Glutamatergic neuron (in vitro differentiated cells): ENCODE measurements around the gene SKAP2. TPM values are rescaled to one million over a fixed set of nuclear protein-coding genes. Genes with fewer than 3 reads are reported as not detected.

Experiments used
- DNase-seq: peaks from one replicate; pipeline ENCODE4 v3.0.0; 2022
- H3K27ac Mint-ChIP-seq: one replicate; pipeline ENCODE4 v1.8.0; 2020; ENCODE audit warnings: mild to moderate bottlenecking, mixed read lengths, inconsistent platforms; ENCODE audit not compliant: unreplicated experiment
- H3K27me3 Mint-ChIP-seq: one replicate; pipeline ENCODE4 v1.8.0; 2020; ENCODE audit warnings: mild to moderate bottlenecking, moderate library complexity, mixed read lengths, inconsistent platforms; ENCODE audit not compliant: unreplicated experiment
- H3K36me3 Mint-ChIP-seq: one replicate; pipeline ENCODE4 v1.8.0; 2020; ENCODE audit warnings: mild to moderate bottlenecking, mixed read lengths, inconsistent platforms; ENCODE audit not compliant: unreplicated experiment
- H3K4me1 Mint-ChIP-seq: one replicate; pipeline ENCODE4 v1.8.0; 2020; ENCODE audit warnings: mild to moderate bottlenecking, low read depth, mixed read lengths, inconsistent platforms; ENCODE audit not compliant: unreplicated experiment
- H3K4me3 Mint-ChIP-seq: one replicate; pipeline ENCODE4 v1.8.0; 2020; ENCODE audit warnings: mild to moderate bottlenecking, mixed read lengths, inconsistent platforms; ENCODE audit not compliant: unreplicated experiment
- H3K9me3 Mint-ChIP-seq: one replicate; pipeline ENCODE4 v1.8.0; 2020; ENCODE audit warnings: mild to moderate bottlenecking, moderate library complexity, mixed read lengths, inconsistent platforms; ENCODE audit not compliant: unreplicated experiment
- total RNA-seq: library from RNA; stranded (reverse); fragmentation: NEBNext Ultra II Directional; extraction: Animal tissue kit (Norgen Biotek cat#: 25700); gene quantifications from one replicate; pipeline ENCODE4 v1.2.1, GENCODE V29; 2021; ENCODE audit not compliant: unreplicated experiment
- TF ChIP-seq, protein P1 (sequence below): fragments of 200-600 bp; sonication (generic); IDR thresholded peaks from one replicate; pipeline ENCODE4 v1.5.0; 2021; ENCODE audit not compliant: partially characterized antibody, unreplicated experiment

The SKAP2 gene
- total RNA-seq, 1 donor from 2014 or later = 12.1 TPM

DNA sequence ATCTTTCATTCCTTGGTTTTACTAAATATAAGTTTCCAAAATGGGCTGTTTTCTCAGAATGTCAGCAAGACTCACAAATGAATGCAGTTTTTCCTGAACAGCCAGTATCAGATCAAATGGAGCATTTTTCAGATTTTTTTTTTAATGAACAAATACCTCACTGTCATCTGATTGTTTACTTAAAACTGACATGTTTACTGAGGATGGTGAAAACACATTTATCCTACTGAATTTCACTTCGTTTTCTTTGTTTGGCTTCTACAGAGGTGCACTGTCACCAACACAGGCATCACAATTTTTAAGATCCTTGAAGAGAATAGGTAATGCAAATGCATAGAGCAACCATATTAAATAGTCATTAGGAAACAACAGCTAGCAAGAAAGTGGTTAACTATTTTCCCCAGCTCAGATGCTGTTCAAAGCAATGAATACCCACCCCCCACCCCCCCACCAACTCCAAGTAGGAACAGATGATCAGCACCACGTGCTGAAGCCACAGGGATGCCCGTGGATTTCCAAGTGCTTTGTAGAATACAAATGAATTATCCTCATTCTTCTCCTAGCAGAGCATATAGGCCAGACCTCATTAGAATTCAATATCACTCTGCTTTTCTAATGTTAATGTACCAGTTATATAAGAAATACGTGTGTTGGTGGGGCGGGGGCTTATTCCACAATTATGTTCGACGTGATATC is 205.9 kb downstream of the SKAP2 start:
- peaks cover 4% of the 10 kb centered on the region for H3K27me3 Mint-ChIP-seq
- H3K9me3 Mint-ChIP-seq = peaks cover 2% of the 10 kb centered on the region
- peak overlapping the region; percentile 57 for H3K4me3 Mint-ChIP-seq
- H3K4me1 Mint-ChIP-seq = peaks cover 74% of the 10 kb centered on the region
- peak overlapping the region; percentile 96 for H3K27ac Mint-ChIP-seq
- TF ChIP-seq, protein P1, sequence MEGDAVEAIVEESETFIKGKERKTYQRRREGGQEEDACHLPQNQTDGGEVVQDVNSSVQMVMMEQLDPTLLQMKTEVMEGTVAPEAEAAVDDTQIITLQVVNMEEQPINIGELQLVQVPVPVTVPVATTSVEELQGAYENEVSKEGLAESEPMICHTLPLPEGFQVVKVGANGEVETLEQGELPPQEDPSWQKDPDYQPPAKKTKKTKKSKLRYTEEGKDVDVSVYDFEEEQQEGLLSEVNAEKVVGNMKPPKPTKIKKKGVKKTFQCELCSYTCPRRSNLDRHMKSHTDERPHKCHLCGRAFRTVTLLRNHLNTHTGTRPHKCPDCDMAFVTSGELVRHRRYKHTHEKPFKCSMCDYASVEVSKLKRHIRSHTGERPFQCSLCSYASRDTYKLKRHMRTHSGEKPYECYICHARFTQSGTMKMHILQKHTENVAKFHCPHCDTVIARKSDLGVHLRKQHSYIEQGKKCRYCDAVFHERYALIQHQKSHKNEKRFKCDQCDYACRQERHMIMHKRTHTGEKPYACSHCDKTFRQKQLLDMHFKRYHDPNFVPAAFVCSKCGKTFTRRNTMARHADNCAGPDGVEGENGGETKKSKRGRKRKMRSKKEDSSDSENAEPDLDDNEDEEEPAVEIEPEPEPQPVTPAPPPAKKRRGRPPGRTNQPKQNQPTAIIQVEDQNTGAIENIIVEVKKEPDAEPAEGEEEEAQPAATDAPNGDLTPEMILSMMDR = no peak
- peak; percentile 22 for DNase-seq
- H3K36me3 Mint-ChIP-seq = no peaks in the 10 kb centered on the region

DNA sequence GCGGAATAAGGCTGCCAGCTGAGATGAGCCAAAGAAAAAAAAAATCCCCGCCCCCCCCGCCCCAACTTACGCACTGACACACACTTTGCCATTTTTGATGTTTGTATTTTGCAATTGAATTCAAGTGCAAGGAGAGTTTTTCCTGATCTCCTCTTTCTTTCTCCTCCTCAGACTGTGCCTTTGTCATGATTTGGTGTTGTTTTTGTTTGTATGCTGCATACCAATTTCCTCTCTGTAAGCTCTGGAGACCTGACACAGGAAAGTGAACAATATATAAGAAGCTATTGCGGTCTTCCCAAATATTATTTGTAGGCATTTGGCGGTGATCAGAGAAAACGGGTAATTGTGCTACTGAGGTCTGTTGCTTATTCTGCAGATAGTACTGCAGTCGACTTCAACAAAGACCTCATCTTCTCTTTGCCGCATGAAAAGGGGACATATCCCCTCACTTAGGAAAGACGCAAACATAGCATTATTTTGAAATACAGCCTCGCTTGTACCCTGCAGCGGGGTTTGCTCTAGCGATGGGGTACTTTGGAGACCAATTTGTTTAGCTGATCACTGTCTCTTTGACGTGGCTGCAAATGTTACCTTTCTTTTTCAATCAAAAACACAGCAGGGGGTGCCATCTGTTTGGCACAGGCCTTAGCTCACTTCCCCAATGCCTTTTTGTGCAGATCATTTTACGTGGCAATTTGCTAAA is 206.6 kb downstream of the SKAP2 start:
- peaks cover 81% of the 10 kb centered on the region for H3K4me1 Mint-ChIP-seq
- no peaks in the 10 kb centered on the region for H3K36me3 Mint-ChIP-seq
- peak; percentile 44 for DNase-seq

DNA sequence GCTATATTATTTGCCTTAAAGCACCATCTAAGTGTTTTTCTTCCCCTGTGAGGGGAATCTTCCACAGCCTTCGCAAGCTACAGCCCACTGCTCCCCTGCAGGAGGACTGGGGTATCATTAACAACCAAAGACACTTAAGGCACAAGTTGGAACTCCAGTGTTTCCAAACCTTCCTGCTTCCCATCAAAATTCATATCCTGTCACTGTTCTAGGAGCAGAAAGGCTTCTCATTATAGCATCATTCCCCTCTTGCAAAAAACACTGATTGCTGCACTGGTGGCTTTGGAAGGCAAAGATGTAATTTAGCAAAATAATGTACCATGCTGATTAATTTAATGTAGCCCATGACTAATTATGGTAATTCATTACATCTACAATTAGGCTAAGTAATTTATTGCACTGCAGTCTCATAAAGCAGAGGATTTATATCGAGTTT is 207.2 kb downstream of the SKAP2 start:
- Mint-ChIP-seq H3K4me3 (peak overlapping the region; percentile 76), H3K36me3 (no peaks in the 10 kb centered on the region), H3K4me1 (peaks cover 77% of the 10 kb centered on the region), H3K9me3 (peaks cover 2% of the 10 kb centered on the region), H3K27ac (peak overlapping the region; percentile 96), H3K27me3 (peaks cover 4% of the 10 kb centered on the region)
- DNase-seq = peak; percentile 30
- TF ChIP-seq, protein P1 = peak; percentile 46

More for the DNA sequence above, 206.6 kb downstream of the SKAP2 start:
- Mint-ChIP-seq H3K27me3 (peaks cover 4% of the 10 kb centered on the region), H3K4me3 (peak overlapping the region; percentile 57), H3K27ac (peak overlapping the region; percentile 96), H3K9me3 (peaks cover 2% of the 10 kb centered on the region)
- TF ChIP-seq, protein P1 = no peak

DNA sequence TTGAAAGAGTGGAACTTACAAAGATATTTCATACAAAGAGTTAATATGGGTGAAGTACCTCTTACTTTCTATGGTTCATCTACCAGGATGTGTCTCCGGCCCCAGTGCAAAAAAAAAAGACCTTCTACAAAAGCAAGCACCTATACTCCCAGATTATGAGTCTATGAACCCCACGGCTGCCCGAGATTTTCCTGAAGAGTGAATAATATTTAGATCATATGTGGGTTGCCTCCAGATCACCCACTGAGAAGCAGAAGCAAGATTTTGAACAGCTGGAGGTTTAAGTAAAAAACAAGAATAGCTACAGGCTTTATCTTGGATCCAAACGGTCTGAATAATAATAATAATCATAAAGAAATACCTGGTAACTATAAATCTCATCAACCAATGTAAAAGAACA is 207.7 kb downstream of the SKAP2 start:
- Mint-ChIP-seq H3K4me1 (peaks cover 79% of the 10 kb centered on the region), H3K27me3 (peaks cover 4% of the 10 kb centered on the region), H3K27ac (peak overlapping the region; percentile 96), H3K4me3 (peak overlapping the region; percentile 39), H3K9me3 (peaks cover 2% of the 10 kb centered on the region), H3K36me3 (no peaks in the 10 kb centered on the region)
- TF ChIP-seq, protein P1 = no peak
- DNase-seq = no peak

DNA sequence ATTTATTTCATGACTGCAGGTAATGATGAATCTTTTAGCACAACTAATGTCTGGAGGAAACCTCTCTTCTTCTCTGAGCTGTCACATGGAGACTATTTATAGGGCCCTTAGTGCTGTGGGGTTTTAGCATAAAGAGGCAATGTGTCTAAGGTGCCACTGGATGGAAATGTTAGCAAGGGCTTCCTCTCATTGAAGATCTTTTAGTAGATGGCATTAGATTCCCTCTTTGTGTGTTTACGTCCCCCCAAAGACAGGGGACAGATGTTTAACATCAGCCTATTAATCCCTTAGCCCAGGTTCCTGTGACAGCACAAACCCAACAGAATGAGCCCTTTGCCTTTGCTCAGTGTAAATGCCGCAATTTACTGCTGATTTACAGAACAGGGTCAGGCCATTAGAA is 208.6 kb downstream of the SKAP2 start:
- H3K4me1 Mint-ChIP-seq = peaks cover 76% of the 10 kb centered on the region
- no peaks in the 10 kb centered on the region for H3K36me3 Mint-ChIP-seq
- peaks cover 6% of the 10 kb centered on the region for H3K27me3 Mint-ChIP-seq
- H3K27ac Mint-ChIP-seq = peak overlapping the region; percentile 96
- TF ChIP-seq, protein P1 = no peak
- H3K4me3 Mint-ChIP-seq = no peak overlapping the region
- no peak for DNase-seq
- H3K9me3 Mint-ChIP-seq = peaks cover 2% of the 10 kb centered on the region
